ENCODE measurements around the gene CD109.
"Not testable (repeated sequence)": the region's sequence is repeated elsewhere in the genome, so short reads cannot be mapped to it uniquely, and the experiment has no call there.

DNA sequence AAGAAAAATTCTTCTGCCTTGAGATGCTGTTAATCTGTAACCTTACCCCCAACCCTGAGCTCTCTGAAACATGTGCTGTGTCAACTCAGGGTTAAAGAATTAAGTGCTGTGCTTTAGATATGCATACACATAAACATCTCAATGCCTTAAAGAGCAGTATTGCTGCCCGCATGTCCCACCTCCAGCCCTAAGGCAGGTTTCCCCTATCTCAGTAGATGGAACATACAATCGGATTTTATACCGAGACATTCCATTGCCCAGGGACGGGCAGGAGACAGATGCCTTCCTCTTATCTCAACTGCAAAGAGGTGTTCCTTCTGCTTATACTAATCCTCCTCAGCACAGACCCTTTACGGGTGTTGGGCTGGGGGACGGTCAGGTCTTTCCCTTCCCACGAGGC, 109.2 kb downstream of the CD109 start:
- not testable (repeated sequence) for TF ChIP-seq YY1 (IDR thresholded peaks at IDR 0.05; ENCODE audit: low read depth, low read length); JUND (IDR thresholded peaks at IDR 0.05; ENCODE audit: low read depth, low read length); ATF7 (IDR thresholded peaks at IDR 0.05; ENCODE audit: low read depth); FOXK2 (IDR thresholded peaks at IDR 0.05); IKZF1 (conservative IDR thresholded peaks at IDR 0.05); EP300 (IDR thresholded peaks at IDR 0.05; ENCODE audit: borderline replicate concordance in 1 of 2, control insufficient read depth in 1 of 2, low read depth in 2 of 2, low read length in 2 of 2); SRF (IDR thresholded peaks at IDR 0.05; ENCODE audit: low read depth in 2 of 2, low read length in 2 of 2)
- TF ChIP-seq, protein P1, sequence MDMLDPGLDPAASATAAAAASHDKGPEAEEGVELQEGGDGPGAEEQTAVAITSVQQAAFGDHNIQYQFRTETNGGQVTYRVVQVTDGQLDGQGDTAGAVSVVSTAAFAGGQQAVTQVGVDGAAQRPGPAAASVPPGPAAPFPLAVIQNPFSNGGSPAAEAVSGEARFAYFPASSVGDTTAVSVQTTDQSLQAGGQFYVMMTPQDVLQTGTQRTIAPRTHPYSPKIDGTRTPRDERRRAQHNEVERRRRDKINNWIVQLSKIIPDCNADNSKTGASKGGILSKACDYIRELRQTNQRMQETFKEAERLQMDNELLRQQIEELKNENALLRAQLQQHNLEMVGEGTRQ (IDR thresholded peaks at IDR 0.05; ENCODE audit: borderline replicate concordance, low read depth, low read length) = not testable (repeated sequence)
- TF ChIP-seq, protein P2, sequence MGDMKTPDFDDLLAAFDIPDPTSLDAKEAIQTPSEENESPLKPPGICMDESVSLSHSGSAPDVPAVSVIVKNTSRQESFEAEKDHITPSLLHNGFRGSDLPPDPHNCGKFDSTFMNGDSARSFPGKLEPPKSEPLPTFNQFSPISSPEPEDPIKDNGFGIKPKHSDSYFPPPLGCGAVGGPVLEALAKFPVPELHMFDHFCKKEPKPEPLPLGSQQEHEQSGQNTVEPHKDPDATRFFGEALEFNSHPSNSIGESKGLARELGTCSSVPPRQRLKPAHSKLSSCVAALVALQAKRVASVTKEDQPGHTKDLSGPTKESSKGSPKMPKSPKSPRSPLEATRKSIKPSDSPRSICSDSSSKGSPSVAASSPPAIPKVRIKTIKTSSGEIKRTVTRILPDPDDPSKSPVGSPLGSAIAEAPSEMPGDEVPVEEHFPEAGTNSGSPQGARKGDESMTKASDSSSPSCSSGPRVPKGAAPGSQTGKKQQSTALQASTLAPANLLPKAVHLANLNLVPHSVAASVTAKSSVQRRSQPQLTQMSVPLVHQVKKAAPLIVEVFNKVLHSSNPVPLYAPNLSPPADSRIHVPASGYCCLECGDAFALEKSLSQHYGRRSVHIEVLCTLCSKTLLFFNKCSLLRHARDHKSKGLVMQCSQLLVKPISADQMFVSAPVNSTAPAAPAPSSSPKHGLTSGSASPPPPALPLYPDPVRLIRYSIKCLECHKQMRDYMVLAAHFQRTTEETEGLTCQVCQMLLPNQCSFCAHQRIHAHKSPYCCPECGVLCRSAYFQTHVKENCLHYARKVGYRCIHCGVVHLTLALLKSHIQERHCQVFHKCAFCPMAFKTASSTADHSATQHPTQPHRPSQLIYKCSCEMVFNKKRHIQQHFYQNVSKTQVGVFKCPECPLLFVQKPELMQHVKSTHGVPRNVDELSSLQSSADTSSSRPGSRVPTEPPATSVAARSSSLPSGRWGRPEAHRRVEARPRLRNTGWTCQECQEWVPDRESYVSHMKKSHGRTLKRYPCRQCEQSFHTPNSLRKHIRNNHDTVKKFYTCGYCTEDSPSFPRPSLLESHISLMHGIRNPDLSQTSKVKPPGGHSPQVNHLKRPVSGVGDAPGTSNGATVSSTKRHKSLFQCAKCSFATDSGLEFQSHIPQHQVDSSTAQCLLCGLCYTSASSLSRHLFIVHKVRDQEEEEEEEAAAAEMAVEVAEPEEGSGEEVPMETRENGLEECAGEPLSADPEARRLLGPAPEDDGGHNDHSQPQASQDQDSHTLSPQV (IDR thresholded peaks at IDR 0.05) = not testable (repeated sequence)
- TF ChIP-seq, protein P3, sequence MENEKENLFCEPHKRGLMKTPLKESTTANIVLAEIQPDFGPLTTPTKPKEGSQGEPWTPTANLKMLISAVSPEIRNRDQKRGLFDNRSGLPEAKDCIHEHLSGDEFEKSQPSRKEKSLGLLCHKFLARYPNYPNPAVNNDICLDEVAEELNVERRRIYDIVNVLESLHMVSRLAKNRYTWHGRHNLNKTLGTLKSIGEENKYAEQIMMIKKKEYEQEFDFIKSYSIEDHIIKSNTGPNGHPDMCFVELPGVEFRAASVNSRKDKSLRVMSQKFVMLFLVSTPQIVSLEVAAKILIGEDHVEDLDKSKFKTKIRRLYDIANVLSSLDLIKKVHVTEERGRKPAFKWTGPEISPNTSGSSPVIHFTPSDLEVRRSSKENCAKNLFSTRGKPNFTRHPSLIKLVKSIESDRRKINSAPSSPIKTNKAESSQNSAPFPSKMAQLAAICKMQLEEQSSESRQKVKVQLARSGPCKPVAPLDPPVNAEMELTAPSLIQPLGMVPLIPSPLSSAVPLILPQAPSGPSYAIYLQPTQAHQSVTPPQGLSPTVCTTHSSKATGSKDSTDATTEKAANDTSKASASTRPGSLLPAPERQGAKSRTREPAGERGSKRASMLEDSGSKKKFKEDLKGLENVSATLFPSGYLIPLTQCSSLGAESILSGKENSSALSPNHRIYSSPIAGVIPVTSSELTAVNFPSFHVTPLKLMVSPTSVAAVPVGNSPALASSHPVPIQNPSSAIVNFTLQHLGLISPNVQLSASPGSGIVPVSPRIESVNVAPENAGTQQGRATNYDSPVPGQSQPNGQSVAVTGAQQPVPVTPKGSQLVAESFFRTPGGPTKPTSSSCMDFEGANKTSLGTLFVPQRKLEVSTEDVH (IDR thresholded peaks at IDR 0.05; ENCODE audit: low read depth, partially characterized antibody) = not testable (repeated sequence)
- TF ChIP-seq, protein P4, sequence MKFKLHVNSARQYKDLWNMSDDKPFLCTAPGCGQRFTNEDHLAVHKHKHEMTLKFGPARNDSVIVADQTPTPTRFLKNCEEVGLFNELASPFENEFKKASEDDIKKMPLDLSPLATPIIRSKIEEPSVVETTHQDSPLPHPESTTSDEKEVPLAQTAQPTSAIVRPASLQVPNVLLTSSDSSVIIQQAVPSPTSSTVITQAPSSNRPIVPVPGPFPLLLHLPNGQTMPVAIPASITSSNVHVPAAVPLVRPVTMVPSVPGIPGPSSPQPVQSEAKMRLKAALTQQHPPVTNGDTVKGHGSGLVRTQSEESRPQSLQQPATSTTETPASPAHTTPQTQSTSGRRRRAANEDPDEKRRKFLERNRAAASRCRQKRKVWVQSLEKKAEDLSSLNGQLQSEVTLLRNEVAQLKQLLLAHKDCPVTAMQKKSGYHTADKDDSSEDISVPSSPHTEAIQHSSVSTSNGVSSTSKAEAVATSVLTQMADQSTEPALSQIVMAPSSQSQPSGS (IDR thresholded peaks at IDR 0.05; ENCODE audit: low read length) = not testable (repeated sequence)
